ENCODE measurements around the gene EXOSC9.
A peak's percentile ranks its signal among the peaks of the same experiment; 100 is the strongest.
"Not testable (repeated sequence)": the region's sequence is repeated elsewhere in the genome, so short reads cannot be mapped to it uniquely, and the experiment has no call there.

The EXOSC9 gene

GRCh38 chr4:121800961-121801714 is at the start of gene EXOSC9:
EXOSC9 (plus strand) TSS chr4:121801323; CDS start chr4:121801425, 102 bp downstream.
- peak; percentile 95 for DNase-seq

GRCh38 chr4:121752142-121752541 is 49.0 kb upstream of the EXOSC9 start:
- not testable (repeated sequence) for DNase-seq

GRCh38 chr4:121758925-121759568 is 42.1 kb upstream of the EXOSC9 start:
- DNase-seq: no peak

- DNase-seq: no peak
These were observed 40.9 kb upstream of the EXOSC9 start for GRCh38 chr4:121760205-121760604.

GRCh38 chr4:121764303-121764701 is 36.8 kb upstream of the EXOSC9 start:
- DNase-seq: no peak

- no peak for DNase-seq
These were observed 36.3 kb upstream of the EXOSC9 start, which contains the start of gene SMIM43 for GRCh38 chr4:121764702-121765367. SMIM43 (minus strand) TSS chr4:121765164; CDS start chr4:121765105, 59 bp downstream.

- no peak for DNase-seq
These were observed 35.8 kb upstream of the EXOSC9 start for GRCh38 chr4:121765368-121765705.

- no peak for DNase-seq
These were observed 35.1 kb upstream of the EXOSC9 start for GRCh38 chr4:121765971-121766538.

- DNase-seq: no peak
These were observed 34.0 kb upstream of the EXOSC9 start for GRCh38 chr4:121767166-121767565.

- DNase-seq: no peak
These were observed 31.8 kb upstream of the EXOSC9 start for GRCh38 chr4:121769341-121769740.

GRCh38 chr4:121771869-121772268 is 29.3 kb upstream of the EXOSC9 start:
- no peak for DNase-seq

GRCh38 chr4:121773883-121774282 is 27.2 kb upstream of the EXOSC9 start:
- no peak for DNase-seq

GRCh38 chr4:121776610-121777401 is 24.3 kb upstream of the EXOSC9 start:
- no peak for DNase-seq

- no peak for DNase-seq
These were observed 23.5 kb upstream of the EXOSC9 start for GRCh38 chr4:121777625-121778024.

GRCh38 chr4:121778991-121779628 is 22.0 kb upstream of the EXOSC9 start:
- no peak for DNase-seq

- no peak for DNase-seq
These were observed 17.9 kb upstream of the EXOSC9 start for GRCh38 chr4:121783210-121783609.

GRCh38 chr4:121784401-121784800 is 16.7 kb upstream of the EXOSC9 start:
- DNase-seq: no peak

- DNase-seq: no peak
These were observed 16.1 kb upstream of the EXOSC9 start for GRCh38 chr4:121784975-121785374.

- no peak for DNase-seq
These were observed 15.6 kb upstream of the EXOSC9 start for GRCh38 chr4:121785479-121785878.

GRCh38 chr4:121786221-121786620 is 14.9 kb upstream of the EXOSC9 start:
- DNase-seq: no peak

- DNase-seq: no peak
These were observed 12.2 kb upstream of the EXOSC9 start for GRCh38 chr4:121788896-121789295.

- no peak for DNase-seq
These were observed 11.7 kb upstream of the EXOSC9 start for GRCh38 chr4:121789455-121789854.

All from stimulated activated CD4-positive, alpha-beta T cell treated with anti-CD3 and anti-CD28 coated beads, Interleukin-12 subunit alpha, Interleukin-12 subunit beta, amount 100 ng/mL, for 4 hours (primary cell).